ENCODE measurements around the gene UVRAG. TPM values are rescaled to one million over a fixed set of nuclear protein-coding genes. Genes with fewer than 3 reads are reported as not detected.

Gene UVRAG
- total and polyA plus RNA-seq, 2 donors = 20.0 to 21.8 TPM

GRCh38 chr11:76164861-76165751 is 350.1 kb downstream of the UVRAG start:
- H3K9me3 ChIP-seq (ENCODE audit: control insufficient read depth in 2 of 2, insufficient read depth in 1 of 2, low read length in 1 of 2) = no peaks in the 10 kb centered on the region
- H3K27ac ChIP-seq (ENCODE audit: low read depth in 1 of 2, low read length in 1 of 2) = no peak overlapping the region
- H3K4me1 ChIP-seq (ENCODE audit: control insufficient read depth in 2 of 2, insufficient read depth in 2 of 2, low read length in 2 of 2) = no peaks in the 10 kb centered on the region
- no peaks in the 10 kb centered on the region for H3K36me3 ChIP-seq (ENCODE audit: control insufficient read depth in 2 of 2, insufficient read depth in 2 of 2, low read length in 1 of 2)
- DNase-seq (ENCODE audit: low read depth in 6 of 9, low spot score in 9 of 9) = no peak
- no peaks in the 10 kb centered on the region for H3K27me3 ChIP-seq (ENCODE audit: control insufficient read depth in 2 of 2, insufficient read depth in 1 of 2, low read length in 1 of 2)
- H3K4me3 ChIP-seq (ENCODE audit: low read length in 2 of 2) = no peak overlapping the region
- 95% methylated on average over 50 of the region's 50 CpGs for WGBS

- 90% methylated on average over 6 of the region's 6 CpGs for WGBS
- no peaks in the 10 kb centered on the region for H3K36me3 ChIP-seq (ENCODE audit: control insufficient read depth in 2 of 2, insufficient read depth in 2 of 2, low read length in 1 of 2)
- no peaks in the 10 kb centered on the region for H3K27me3 ChIP-seq (ENCODE audit: control insufficient read depth in 2 of 2, insufficient read depth in 1 of 2, low read length in 1 of 2)
- H3K27ac ChIP-seq (ENCODE audit: low read depth in 1 of 2, low read length in 1 of 2) = no peak overlapping the region
- no peak overlapping the region for H3K4me3 ChIP-seq (ENCODE audit: low read length in 2 of 2)
- H3K9me3 ChIP-seq (ENCODE audit: control insufficient read depth in 2 of 2, insufficient read depth in 1 of 2, low read length in 1 of 2) = no peaks in the 10 kb centered on the region
- no peak for DNase-seq (ENCODE audit: low read depth in 6 of 9, low spot score in 9 of 9)
- no peaks in the 10 kb centered on the region for H3K4me1 ChIP-seq (ENCODE audit: control insufficient read depth in 2 of 2, insufficient read depth in 2 of 2, low read length in 2 of 2)
These were observed 351.3 kb downstream of the UVRAG start for GRCh38 chr11:76166314-76166713.

GRCh38 chr11:76167590-76167989 is 352.6 kb downstream of the UVRAG start:
- H3K36me3 ChIP-seq (ENCODE audit: control insufficient read depth in 2 of 2, insufficient read depth in 2 of 2, low read length in 1 of 2) = no peaks in the 10 kb centered on the region
- H3K4me3 ChIP-seq (ENCODE audit: low read length in 2 of 2) = no peak overlapping the region
- no peaks in the 10 kb centered on the region for H3K4me1 ChIP-seq (ENCODE audit: control insufficient read depth in 2 of 2, insufficient read depth in 2 of 2, low read length in 2 of 2)
- 89% methylated on average over 13 of the region's 13 CpGs for WGBS
- no peak overlapping the region for H3K27ac ChIP-seq (ENCODE audit: low read depth in 1 of 2, low read length in 1 of 2)
- H3K27me3 ChIP-seq (ENCODE audit: control insufficient read depth in 2 of 2, insufficient read depth in 1 of 2, low read length in 1 of 2) = no peaks in the 10 kb centered on the region
- DNase-seq (ENCODE audit: low read depth in 6 of 9, low spot score in 9 of 9) = no peak
- no peaks in the 10 kb centered on the region for H3K9me3 ChIP-seq (ENCODE audit: control insufficient read depth in 2 of 2, insufficient read depth in 1 of 2, low read length in 1 of 2)

GRCh38 chr11:76169473-76169896 is 354.5 kb downstream of the UVRAG start:
- Histone ChIP-seq H3K9me3 (ENCODE audit: control insufficient read depth in 2 of 2, insufficient read depth in 1 of 2, low read length in 1 of 2) (no peaks in the 10 kb centered on the region), H3K27me3 (ENCODE audit: control insufficient read depth in 2 of 2, insufficient read depth in 1 of 2, low read length in 1 of 2) (no peaks in the 10 kb centered on the region), H3K27ac (ENCODE audit: low read depth in 1 of 2, low read length in 1 of 2) (no peak overlapping the region), H3K4me1 (ENCODE audit: control insufficient read depth in 2 of 2, insufficient read depth in 2 of 2, low read length in 2 of 2) (no peaks in the 10 kb centered on the region), H3K36me3 (ENCODE audit: control insufficient read depth in 2 of 2, insufficient read depth in 2 of 2, low read length in 1 of 2) (no peaks in the 10 kb centered on the region), H3K4me3 (ENCODE audit: low read length in 2 of 2) (no peak overlapping the region)
- 89% methylated on average over 15 of the region's 15 CpGs for WGBS
- DNase-seq (ENCODE audit: low read depth in 6 of 9, low spot score in 9 of 9) = no peak

GRCh38 chr11:76170468-76170867 is 355.5 kb downstream of the UVRAG start:
- 92% methylated on average over 4 of the region's 4 CpGs for WGBS
- H3K4me1 ChIP-seq (ENCODE audit: control insufficient read depth in 2 of 2, insufficient read depth in 2 of 2, low read length in 2 of 2) = no peaks in the 10 kb centered on the region

GRCh38 chr11:76172583-76172982 is 357.6 kb downstream of the UVRAG start:
- Histone ChIP-seq H3K9me3 (ENCODE audit: control insufficient read depth in 2 of 2, insufficient read depth in 1 of 2, low read length in 1 of 2) (no peaks in the 10 kb centered on the region), H3K27ac (ENCODE audit: low read depth in 1 of 2, low read length in 1 of 2) (no peak overlapping the region), H3K4me1 (ENCODE audit: control insufficient read depth in 2 of 2, insufficient read depth in 2 of 2, low read length in 2 of 2) (no peaks in the 10 kb centered on the region), H3K4me3 (ENCODE audit: low read length in 2 of 2) (no peak overlapping the region), H3K36me3 (ENCODE audit: control insufficient read depth in 2 of 2, insufficient read depth in 2 of 2, low read length in 1 of 2) (no peaks in the 10 kb centered on the region), H3K27me3 (ENCODE audit: control insufficient read depth in 2 of 2, insufficient read depth in 1 of 2, low read length in 1 of 2) (no peaks in the 10 kb centered on the region)
- DNase-seq (ENCODE audit: low read depth in 6 of 9, low spot score in 9 of 9) = no peak
- 84% methylated on average over 13 of the region's 13 CpGs for WGBS

More at GRCh38 chr11:76170468-76170867, 355.5 kb downstream of the UVRAG start:
- no peaks in the 10 kb centered on the region for H3K36me3 ChIP-seq (ENCODE audit: control insufficient read depth in 2 of 2, insufficient read depth in 2 of 2, low read length in 1 of 2)
- no peak overlapping the region for H3K4me3 ChIP-seq (ENCODE audit: low read length in 2 of 2)
- H3K27ac ChIP-seq (ENCODE audit: low read depth in 1 of 2, low read length in 1 of 2) = no peak overlapping the region
- no peak for DNase-seq (ENCODE audit: low read depth in 6 of 9, low spot score in 9 of 9)
- no peaks in the 10 kb centered on the region for H3K9me3 ChIP-seq (ENCODE audit: control insufficient read depth in 2 of 2, insufficient read depth in 1 of 2, low read length in 1 of 2)
- H3K27me3 ChIP-seq (ENCODE audit: control insufficient read depth in 2 of 2, insufficient read depth in 1 of 2, low read length in 1 of 2) = no peaks in the 10 kb centered on the region

- WGBS = 84% methylated on average over 8 of the region's 8 CpGs
- no peak overlapping the region for H3K4me3 ChIP-seq (ENCODE audit: low read length in 2 of 2)
- H3K4me1 ChIP-seq (ENCODE audit: control insufficient read depth in 2 of 2, insufficient read depth in 2 of 2, low read length in 2 of 2) = no peaks in the 10 kb centered on the region
- DNase-seq (ENCODE audit: low read depth in 6 of 9, low spot score in 9 of 9) = no peak
- H3K9me3 ChIP-seq (ENCODE audit: control insufficient read depth in 2 of 2, insufficient read depth in 1 of 2, low read length in 1 of 2) = no peaks in the 10 kb centered on the region
- H3K36me3 ChIP-seq (ENCODE audit: control insufficient read depth in 2 of 2, insufficient read depth in 2 of 2, low read length in 1 of 2) = no peaks in the 10 kb centered on the region
- no peak overlapping the region for H3K27ac ChIP-seq (ENCODE audit: low read depth in 1 of 2, low read length in 1 of 2)
- H3K27me3 ChIP-seq (ENCODE audit: control insufficient read depth in 2 of 2, insufficient read depth in 1 of 2, low read length in 1 of 2) = no peaks in the 10 kb centered on the region
These were observed 358.7 kb downstream of the UVRAG start for GRCh38 chr11:76173663-76174062.

- DNase-seq (ENCODE audit: low read depth in 6 of 9, low spot score in 9 of 9) = no peak
- no peaks in the 10 kb centered on the region for H3K9me3 ChIP-seq (ENCODE audit: control insufficient read depth in 2 of 2, insufficient read depth in 1 of 2, low read length in 1 of 2)
- no peak overlapping the region for H3K27ac ChIP-seq (ENCODE audit: low read depth in 1 of 2, low read length in 1 of 2)
- WGBS = 92% methylated on average over 5 of the region's 5 CpGs
- H3K36me3 ChIP-seq (ENCODE audit: control insufficient read depth in 2 of 2, insufficient read depth in 2 of 2, low read length in 1 of 2) = no peaks in the 10 kb centered on the region
- H3K27me3 ChIP-seq (ENCODE audit: control insufficient read depth in 2 of 2, insufficient read depth in 1 of 2, low read length in 1 of 2) = no peaks in the 10 kb centered on the region
- H3K4me1 ChIP-seq (ENCODE audit: control insufficient read depth in 2 of 2, insufficient read depth in 2 of 2, low read length in 2 of 2) = no peaks in the 10 kb centered on the region
- H3K4me3 ChIP-seq (ENCODE audit: low read length in 2 of 2) = no peak overlapping the region
These were observed 359.3 kb downstream of the UVRAG start for GRCh38 chr11:76174330-76174729.

- no peaks in the 10 kb centered on the region for H3K27me3 ChIP-seq (ENCODE audit: control insufficient read depth in 2 of 2, insufficient read depth in 1 of 2, low read length in 1 of 2)
- no peaks in the 10 kb centered on the region for H3K4me1 ChIP-seq (ENCODE audit: control insufficient read depth in 2 of 2, insufficient read depth in 2 of 2, low read length in 2 of 2)
- no peak overlapping the region for H3K4me3 ChIP-seq (ENCODE audit: low read length in 2 of 2)
- WGBS = 94% methylated on average over 4 of the region's 4 CpGs
- DNase-seq (ENCODE audit: low read depth in 6 of 9, low spot score in 9 of 9) = no peak
- no peak overlapping the region for H3K27ac ChIP-seq (ENCODE audit: low read depth in 1 of 2, low read length in 1 of 2)
- no peaks in the 10 kb centered on the region for H3K36me3 ChIP-seq (ENCODE audit: control insufficient read depth in 2 of 2, insufficient read depth in 2 of 2, low read length in 1 of 2)
- no peaks in the 10 kb centered on the region for H3K9me3 ChIP-seq (ENCODE audit: control insufficient read depth in 2 of 2, insufficient read depth in 1 of 2, low read length in 1 of 2)
These were observed 360.8 kb downstream of the UVRAG start for GRCh38 chr11:76175783-76176182.

Data from thymus (tissue), 11 donors.